WTC11 (cell line): ENCODE data around the gene STRN4.

Experiments
- CREB1 ChIP-seq: sonication (generic); formaldehyde crosslinking; IDR thresholded peaks from 2 replicates; pipeline ENCODE4 v1.8.0; 2023; ENCODE audit warnings: mild to moderate bottlenecking, missing genetic modification reagents
- CTCF ChIP-seq: fragments of 200-600 bp; IDR thresholded peaks from 2 replicates; pipeline ENCODE4 v1.8.0; 2022; ENCODE audit warnings: antibody characterized with exemption
- GRHL2 ChIP-seq: fragments of 250-450 bp; sonication (Bioruptor Pico); IDR thresholded peaks from 2 replicates; pipeline ENCODE4 v1.8.0; 2022; ENCODE audit warnings: mild to moderate bottlenecking, moderate library complexity; ENCODE audit not compliant: insufficient replicate concordance, severe bottlenecking
- NR3C1 ChIP-seq: sonication (generic); formaldehyde crosslinking; conservative IDR thresholded peaks from 2 replicates; pipeline ENCODE4 v1.8.1; 2023; ENCODE audit warnings: low read depth, mild to moderate bottlenecking, missing genetic modification reagents
- USF1 ChIP-seq: sonication (generic); formaldehyde crosslinking; IDR thresholded peaks from 2 replicates; pipeline ENCODE4 v1.8.0; 2022; ENCODE audit warnings: mild to moderate bottlenecking, missing genetic modification reagents
- TF ChIP-seq, protein P1 (sequence below): sonication (generic); formaldehyde crosslinking; IDR thresholded peaks from 2 replicates; pipeline ENCODE4 v1.8.1; 2023; ENCODE audit warnings: mild to moderate bottlenecking, missing genetic modification reagents, moderate library complexity
- TF ChIP-seq, protein P2 (sequence below): sonication (generic); formaldehyde crosslinking; conservative IDR thresholded peaks from 2 replicates; pipeline ENCODE4 v1.8.1; 2022; ENCODE audit warnings: mild to moderate bottlenecking, missing genetic modification reagents
- TF ChIP-seq, protein P3 (sequence below): sonication (generic); formaldehyde crosslinking; IDR thresholded peaks from 2 replicates; pipeline ENCODE4 v1.8.0; 2023; ENCODE audit warnings: missing genetic modification reagents

DNA sequence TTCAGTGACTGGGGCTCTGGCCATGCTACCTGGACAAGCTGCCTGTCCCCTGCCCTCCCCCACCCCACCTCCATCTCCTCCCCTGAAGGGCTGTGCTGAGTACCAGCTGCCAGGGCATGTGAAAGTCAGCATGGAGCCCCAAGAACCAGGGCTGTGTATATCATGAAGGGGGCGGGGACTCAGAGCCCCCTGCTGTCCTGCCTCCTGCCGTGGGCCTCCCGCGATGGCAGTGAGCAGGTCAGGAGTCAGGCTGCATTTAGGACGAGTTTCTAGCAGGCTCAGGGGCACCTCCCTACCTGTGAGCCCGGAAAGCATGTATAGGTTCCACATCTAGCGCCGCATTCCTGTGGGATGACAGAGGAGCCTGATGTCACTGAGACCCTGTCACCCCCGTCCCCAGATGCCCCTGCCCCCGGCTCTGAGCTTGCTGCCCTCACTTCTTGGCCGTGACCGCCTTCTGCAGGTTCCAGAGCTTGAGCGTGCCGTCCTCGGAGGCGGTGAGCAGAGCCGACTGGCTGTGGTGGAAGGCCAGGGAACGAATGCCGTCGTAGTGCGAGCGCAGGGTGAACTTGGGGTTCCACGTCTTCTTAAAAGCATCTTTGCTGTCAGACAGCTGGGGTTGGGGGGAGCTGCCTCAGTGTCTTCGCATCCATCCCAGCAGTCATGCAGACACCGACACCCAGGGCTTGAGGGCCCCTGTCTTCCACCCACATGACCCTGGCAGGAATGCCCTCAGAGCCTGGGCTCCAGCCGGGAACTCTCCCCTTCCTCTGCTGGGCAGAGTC is 21.0 kb downstream of the STRN4 start:
- TF ChIP-seq CTCF (no peak), GRHL2 (CRISPR knock-in tag) (no peak), NR3C1 (CRISPR knock-in tag) (no peak), CREB1 (CRISPR knock-in tag) (no peak), USF1 (CRISPR knock-in tag) (no peak)
- TF ChIP-seq, protein P1, sequence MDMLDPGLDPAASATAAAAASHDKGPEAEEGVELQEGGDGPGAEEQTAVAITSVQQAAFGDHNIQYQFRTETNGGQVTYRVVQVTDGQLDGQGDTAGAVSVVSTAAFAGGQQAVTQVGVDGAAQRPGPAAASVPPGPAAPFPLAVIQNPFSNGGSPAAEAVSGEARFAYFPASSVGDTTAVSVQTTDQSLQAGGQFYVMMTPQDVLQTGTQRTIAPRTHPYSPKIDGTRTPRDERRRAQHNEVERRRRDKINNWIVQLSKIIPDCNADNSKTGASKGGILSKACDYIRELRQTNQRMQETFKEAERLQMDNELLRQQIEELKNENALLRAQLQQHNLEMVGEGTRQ (CRISPR knock-in tag): no peak
- TF ChIP-seq, protein P2, sequence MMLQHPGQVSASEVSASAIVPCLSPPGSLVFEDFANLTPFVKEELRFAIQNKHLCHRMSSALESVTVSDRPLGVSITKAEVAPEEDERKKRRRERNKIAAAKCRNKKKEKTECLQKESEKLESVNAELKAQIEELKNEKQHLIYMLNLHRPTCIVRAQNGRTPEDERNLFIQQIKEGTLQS: no peak
- TF ChIP-seq, protein P3, sequence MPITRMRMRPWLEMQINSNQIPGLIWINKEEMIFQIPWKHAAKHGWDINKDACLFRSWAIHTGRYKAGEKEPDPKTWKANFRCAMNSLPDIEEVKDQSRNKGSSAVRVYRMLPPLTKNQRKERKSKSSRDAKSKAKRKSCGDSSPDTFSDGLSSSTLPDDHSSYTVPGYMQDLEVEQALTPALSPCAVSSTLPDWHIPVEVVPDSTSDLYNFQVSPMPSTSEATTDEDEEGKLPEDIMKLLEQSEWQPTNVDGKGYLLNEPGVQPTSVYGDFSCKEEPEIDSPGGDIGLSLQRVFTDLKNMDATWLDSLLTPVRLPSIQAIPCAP (CRISPR knock-in tag): no peak
